Right atrium auricular region (tissue), 2 donors: ENCODE measurements around the gene ATP2B2. TPM values are rescaled to one million over a fixed set of nuclear protein-coding genes. Genes with fewer than 3 reads are reported as not detected.

Experiments used
- DNase-seq: peaks from one replicate; pipeline ENCODE4 v3.0.0-alpha.2; 2019; ENCODE audit warnings: low spot score
- H3K27ac ChIP-seq, 2 donors: fragments of 200-600 bp; sonication (generic); 1 replicate in 1 of 2; 2 replicates in 1 of 2; pipeline ENCODE4 v1.5.1; 2016 to 2019
- H3K27me3 ChIP-seq, 2 donors: fragments of 200-600 bp; sonication (generic); one replicate each; pipeline versions ENCODE4 v1.5.1 to v1.6.0; 2017 to 2019
- H3K36me3 ChIP-seq: fragments of 200-600 bp; sonication (generic); one replicate; pipeline ENCODE4 v1.5.1; 2016
- H3K4me1 ChIP-seq, 2 donors: fragments of 200-600 bp; sonication (generic); one replicate each; pipeline versions ENCODE4 v1.5.1 to v1.6.0; 2017 to 2019
- H3K4me3 ChIP-seq, 2 donors: fragments of 200-600 bp; sonication (generic); 1 replicate in 1 of 2; 2 replicates in 1 of 2; pipeline ENCODE4 v1.5.1; 2017 to 2019; ENCODE audit warnings: mild to moderate bottlenecking in 1 of 2, moderate library complexity in 1 of 2
- H3K9me3 ChIP-seq, 2 donors: fragments of 200-600 bp; sonication (generic); one replicate each; pipeline ENCODE4 v1.5.1; 2019
- CTCF ChIP-seq, 2 donors: fragments of 200-600 bp; sonication (generic); IDR thresholded peaks; one replicate each; pipeline ENCODE4 v1.5.1; 2019; ENCODE audit warnings: antibody characterized with exemption in 2 of 2
- total RNA-seq, 2 donors: library from RNA; depleted of rRNA; stranded (reverse); fragments of >200 nt; gene quantifications; one replicate each; pipeline ENCODE4 v1.1.0, GENCODE V29; 2016

The ATP2B2 gene
- total RNA-seq, 2 donors from 2014 or later = 0.12 to 0.15 TPM

DNA sequence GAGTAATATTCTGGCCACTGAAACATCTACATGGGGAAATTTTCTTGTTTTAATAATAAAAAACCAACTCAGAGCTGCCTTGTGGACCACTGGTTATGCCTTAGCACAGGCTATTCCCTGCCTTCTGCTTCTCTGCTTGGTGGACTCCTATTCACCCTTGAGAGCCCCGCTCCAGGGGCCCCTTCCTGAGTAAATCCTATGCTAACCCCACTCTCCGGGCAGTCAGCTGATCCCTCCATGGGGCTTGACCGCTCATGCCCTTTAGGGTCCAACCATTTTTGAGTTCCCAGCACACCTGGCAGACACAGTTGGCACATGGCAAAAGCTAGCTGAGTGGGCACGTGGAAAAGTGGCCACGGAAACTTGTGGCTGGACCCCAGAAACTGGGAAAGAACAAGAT, 38.2 kb downstream of the ATP2B2 start:
- Histone ChIP-seq H3K27ac (no peak overlapping the region), H3K27me3 (peaks cover 0 to 6% of the 10 kb centered on the region in 2 donors), H3K4me3 (no peak overlapping the region), H3K9me3 (no peaks in the 10 kb centered on the region), H3K36me3 (no peaks in the 10 kb centered on the region), H3K4me1 (peaks cover 0 to 4% of the 10 kb centered on the region in 2 donors)
- no peak for TF ChIP-seq CTCF (IDR thresholded peaks at IDR 0.05)
- no peak for DNase-seq

DNA sequence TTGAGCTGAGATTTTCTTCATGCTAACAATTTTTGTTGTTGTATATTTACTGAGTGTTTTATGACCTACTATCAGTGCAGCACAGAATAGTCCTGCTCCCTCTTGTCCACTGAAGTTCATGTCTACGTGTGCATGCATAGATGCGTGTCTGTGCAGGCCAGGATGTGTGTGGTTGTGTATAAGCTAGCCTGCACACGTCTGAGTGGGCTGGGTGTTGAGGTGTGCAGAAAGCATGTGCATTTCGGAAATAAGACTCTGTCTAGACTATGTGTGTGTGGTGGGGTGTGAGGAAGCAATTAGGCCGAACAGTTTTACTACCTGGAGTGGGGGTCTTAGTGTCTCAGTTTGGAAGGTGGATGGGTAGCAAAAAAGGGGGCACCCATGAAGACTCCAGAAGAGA, 39.2 kb downstream of the ATP2B2 start:
- H3K27me3 ChIP-seq = peaks cover 0 to 6% of the 10 kb centered on the region in 2 donors
- no peaks in the 10 kb centered on the region for H3K9me3 ChIP-seq
- no peaks in the 10 kb centered on the region for H3K36me3 ChIP-seq
- H3K4me3 ChIP-seq = no peak overlapping the region
- no peak for DNase-seq
- H3K4me1 ChIP-seq = peaks cover 0 to 4% of the 10 kb centered on the region in 2 donors
- no peak overlapping the region for H3K27ac ChIP-seq
- TF ChIP-seq CTCF (IDR thresholded peaks at IDR 0.05) = no peak

DNA sequence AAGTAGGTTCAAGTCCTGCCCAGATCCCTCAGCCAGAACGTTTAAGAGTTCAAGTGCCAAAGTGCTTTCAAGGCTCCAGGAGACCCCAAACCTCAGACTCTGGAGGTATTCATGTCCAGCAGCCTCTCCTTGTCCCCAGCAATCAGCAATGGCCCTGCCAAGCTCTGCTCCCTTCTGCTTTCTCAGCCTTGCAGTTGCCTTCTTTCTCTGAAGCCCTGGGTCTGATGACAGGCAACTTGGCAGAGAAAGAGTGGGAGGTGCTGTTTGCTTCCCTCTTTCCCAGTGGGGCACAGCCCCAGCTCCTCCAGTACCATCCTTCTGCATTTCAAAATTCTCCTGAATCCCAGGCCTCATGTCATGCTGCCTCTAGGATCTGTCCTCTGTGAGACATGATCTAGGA, 40.2 kb downstream of the ATP2B2 start:
- no peak for TF ChIP-seq CTCF (IDR thresholded peaks at IDR 0.05)
- H3K36me3 ChIP-seq = no peaks in the 10 kb centered on the region
- H3K4me3 ChIP-seq = no peak overlapping the region
- no peaks in the 10 kb centered on the region for H3K9me3 ChIP-seq
- H3K27ac ChIP-seq = no peak overlapping the region
- no peaks in the 10 kb centered on the region for H3K4me1 ChIP-seq
- no peaks in the 10 kb centered on the region for H3K27me3 ChIP-seq
- DNase-seq = no peak

DNA sequence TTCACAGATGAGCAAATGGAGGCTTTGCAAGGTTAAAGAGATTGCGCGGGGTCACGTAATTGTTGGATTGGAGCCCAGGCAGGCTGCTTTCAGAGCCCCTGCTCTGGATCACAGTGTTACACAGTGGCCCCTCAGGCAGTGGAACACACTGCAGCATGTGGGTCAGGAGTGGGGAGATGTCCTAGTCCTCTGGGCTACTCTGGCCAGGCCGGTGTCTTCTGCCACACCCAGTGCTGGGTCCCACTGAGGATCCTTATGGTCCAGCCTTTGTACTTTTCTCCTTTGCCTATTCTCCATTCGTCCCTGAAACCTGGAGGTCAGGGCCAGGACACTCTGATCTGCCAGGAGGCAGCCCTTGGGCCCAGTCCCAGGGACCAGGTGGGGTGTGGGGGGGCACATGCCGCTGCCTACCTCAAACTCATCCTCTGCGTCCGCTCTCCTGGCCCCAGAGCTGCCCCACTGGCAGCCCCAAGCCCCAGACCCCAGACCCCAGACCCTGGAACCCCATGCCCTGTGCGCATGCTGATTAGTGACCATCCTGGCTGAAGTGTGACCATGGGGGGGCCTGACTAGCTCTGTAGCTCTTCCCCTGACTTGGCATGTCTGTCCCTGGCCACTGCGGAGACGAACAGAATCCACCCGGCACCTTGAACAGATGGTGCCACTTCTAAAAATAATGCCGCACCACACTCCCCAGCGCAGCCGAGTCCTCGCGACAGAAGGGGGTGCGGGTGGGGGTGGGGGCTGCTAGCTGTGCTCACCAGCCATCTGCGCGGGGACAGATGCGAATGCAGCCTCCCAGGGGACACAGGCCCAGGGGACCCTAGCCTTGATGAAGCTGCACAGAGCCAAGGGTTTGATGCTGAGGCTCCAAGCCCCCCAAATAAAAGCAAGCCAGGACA, 41.6 kb downstream of the ATP2B2 start:
- H3K4me1 ChIP-seq = no peaks in the 10 kb centered on the region
- no peak for TF ChIP-seq CTCF (IDR thresholded peaks at IDR 0.05)
- H3K27me3 ChIP-seq = no peaks in the 10 kb centered on the region
- no peak for DNase-seq
- H3K36me3 ChIP-seq = no peaks in the 10 kb centered on the region
- no peak overlapping the region for H3K4me3 ChIP-seq
- no peaks in the 10 kb centered on the region for H3K9me3 ChIP-seq
- no peak overlapping the region for H3K27ac ChIP-seq

DNA sequence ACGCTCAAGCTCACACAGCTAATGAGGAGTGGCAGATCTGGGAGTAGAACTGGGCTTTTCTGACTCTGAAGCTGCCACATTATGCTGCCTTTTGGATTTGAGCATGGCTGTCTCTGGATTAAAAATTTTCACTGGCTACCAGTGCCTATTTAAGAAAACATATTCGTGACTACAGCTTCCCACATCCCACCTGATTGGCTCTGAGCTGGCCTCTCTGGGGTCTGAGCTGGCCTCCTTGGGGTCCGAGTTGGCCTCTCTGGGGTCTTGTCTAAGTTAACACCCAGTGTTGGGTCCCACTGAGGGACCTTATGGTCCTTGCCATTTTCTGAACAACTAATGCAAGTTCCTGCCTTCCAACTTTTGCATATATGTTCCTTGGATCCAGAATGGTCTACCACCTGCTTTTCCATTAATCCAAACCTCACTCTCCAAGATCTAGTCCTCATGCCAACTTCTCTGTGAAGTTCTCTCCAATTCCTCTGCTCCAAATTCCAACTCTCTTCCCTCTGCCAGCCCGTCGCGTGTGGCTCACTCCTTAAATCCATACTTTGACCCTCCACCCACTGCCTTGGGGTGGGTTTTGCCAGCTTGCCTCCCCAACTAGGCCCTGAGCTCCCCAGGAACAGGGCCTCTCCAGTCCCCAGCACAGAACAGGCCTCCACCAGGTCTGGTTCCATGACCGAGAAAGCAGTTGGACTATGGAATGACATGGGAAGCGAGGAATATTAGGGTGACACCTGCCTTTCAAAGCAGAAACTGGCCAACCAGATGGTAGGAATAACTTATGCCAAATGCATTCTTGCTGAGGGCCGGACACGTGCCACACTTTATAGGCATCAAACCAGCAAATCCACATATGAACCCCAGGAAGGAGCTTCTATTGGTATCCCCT, 42.5 kb downstream of the ATP2B2 start:
- H3K27ac ChIP-seq = no peak overlapping the region
- H3K27me3 ChIP-seq = no peaks in the 10 kb centered on the region
- no peak overlapping the region for H3K4me3 ChIP-seq
- DNase-seq = no peak
- TF ChIP-seq CTCF (IDR thresholded peaks at IDR 0.05) = no peak
- H3K9me3 ChIP-seq = no peaks in the 10 kb centered on the region
- no peaks in the 10 kb centered on the region for H3K36me3 ChIP-seq
- no peaks in the 10 kb centered on the region for H3K4me1 ChIP-seq
